K562 (cell line): ENCODE measurements around the gene SLC25A33. TPM values are rescaled to one million over a fixed set of nuclear protein-coding genes. Genes with fewer than 3 reads are reported as not detected.

Source experiments
- ATAC-seq: fragments of 200-7000 bp; cut with Tn5 transposase; 3 replicates; pipeline ENCODE4 v1.9.1; 2020; ENCODE audit warnings: moderate library complexity
- BruUV-seq: library from RNA; stranded (reverse); fragments of 400-500 nt; replicated peaks from 2 replicates; lab custom pipeline; 2021; lab: Mats Ljungman, UMichigan
- CTCF ChIA-PET: fragments of 300-600 bp; formaldehyde crosslinking; extraction: SDS; loops from one replicate; lab custom pipeline; 2021; ENCODE audit warnings: low intra/inter-chr PET ratio; lab: Yijun Ruan, JAX
- POLR2A ChIA-PET: fragments of 300-600, 350-650 bp; sonication (Branson Sonifier 250); formaldehyde crosslinking; extraction: SDS; loops from one replicate; lab custom pipeline; 2021; ENCODE audit warnings: antibody characterized with exemption, inconsistent platforms; lab: Yijun Ruan, JAX
- DNase-seq, 4 experiments: peaks; one replicate each; pipeline versions ENCODE4 v3.0.0 to v3.0.0-alpha.2; 2011 to 2018; ENCODE audit warnings: low spot score in 3 of 4, mixed read lengths in 3 of 4; ENCODE audit errors: extremely low read depth in 1 of 4
- FAIRE-seq: peaks from 2 replicates; lab custom pipeline; 2011; peaks lifted over from hg19 to GRCh38; lab: Jason Lieb, UNC
- H2AFZ ChIP-seq: 2 replicates; pipeline ENCODE4 v1.6.0; 2011; ENCODE audit warnings: low read depth, low read length, control low read depth, inconsistent platforms
- H3K27ac ChIP-seq: fragments of 200-600 bp; 3 replicates; pipeline ENCODE4 v1.8.0; 2011; ENCODE audit warnings: low read depth, mild to moderate bottlenecking, control low read depth, inconsistent platforms, low read length, moderate library complexity, mixed read lengths; ENCODE audit errors: extremely low read depth
- H3K27me3 ChIP-seq, 2 experiments: fragments of 300-600 bp in 1 of 2; 2 replicates in 1 of 2; 3 replicates in 1 of 2; pipeline versions ENCODE4 v1.6.0 to v1.8.0; 2011; ENCODE audit warnings: inconsistent platforms in 2 of 2, low read length in 2 of 2, mild to moderate bottlenecking in 1 of 2, mixed read lengths in 1 of 2, moderate library complexity in 1 of 2; ENCODE audit not compliant: control insufficient read depth in 2 of 2, insufficient read depth in 2 of 2
- H3K36me3 ChIP-seq: fragments of 300-600 bp; 3 replicates; pipeline ENCODE4 v1.8.0; 2011; ENCODE audit warnings: mild to moderate bottlenecking, low read length, inconsistent platforms; ENCODE audit not compliant: control insufficient read depth, insufficient read depth
- H3K4me1 ChIP-seq, 2 experiments: fragments of 200-600 bp in 1 of 2; replicated peaks in 1 of 2; 2 replicates in 1 of 2; 3 replicates in 1 of 2; pipeline versions ENCODE4 v1.5.1 to v1.8.0; 2011; ENCODE audit warnings: inconsistent platforms in 2 of 2, low read length in 2 of 2, mild to moderate bottlenecking in 1 of 2, mixed read lengths in 1 of 2, moderate library complexity in 1 of 2; ENCODE audit not compliant: control insufficient read depth in 2 of 2, insufficient read depth in 2 of 2
- H3K4me2 ChIP-seq: 2 replicates; pipeline ENCODE4 v1.6.1; 2011; ENCODE audit warnings: low read length, control low read depth, inconsistent platforms, mixed read lengths; ENCODE audit not compliant: insufficient read depth
- H3K4me3 ChIP-seq: fragments of 200-600 bp; sonication (generic), shearing (Covaris generic); 2 replicates; pipeline ENCODE4 v1.5.1; 2016; ENCODE audit warnings: control low read depth, inconsistent platforms
- H3K79me2 ChIP-seq: fragments of 200-600 bp; 3 replicates; pipeline ENCODE4 v1.8.0; 2011; ENCODE audit warnings: low read length, inconsistent platforms; ENCODE audit not compliant: control insufficient read depth, insufficient read depth
- H3K9ac ChIP-seq, 2 experiments: 2 replicates each; pipeline versions ENCODE4 v1.6.0 to v1.6.1; 2011; ENCODE audit warnings: low read depth in 2 of 2, low read length in 2 of 2, control low read depth in 1 of 2, inconsistent platforms in 1 of 2, mild to moderate bottlenecking in 1 of 2, mixed read lengths in 1 of 2; ENCODE audit not compliant: insufficient read depth in 1 of 2
- H3K9me1 ChIP-seq: one replicate; pipeline ENCODE4 v1.6.0; 2011; ENCODE audit warnings: inconsistent platforms, mild to moderate bottlenecking, low read length, moderate library complexity; ENCODE audit not compliant: control insufficient read depth, insufficient read depth
- H3K9me3 ChIP-seq: replicated peaks from 2 replicates; pipeline ENCODE4 v1.5.1; 2011; ENCODE audit warnings: low read depth, low read length, inconsistent platforms; ENCODE audit not compliant: control insufficient read depth, insufficient read depth
- H4K20me1 ChIP-seq: replicated peaks from 2 replicates; pipeline ENCODE4 v1.6.1; 2011; ENCODE audit warnings: low read length, inconsistent platforms, mixed read lengths; ENCODE audit not compliant: control insufficient read depth, insufficient read depth
- CHD1 ChIP-seq: fragments of 200-600 bp; sonication (generic); IDR thresholded peaks from one replicate; pipeline ENCODE4 v1.6.1; 2012; ENCODE audit warnings: mild to moderate bottlenecking, moderate library complexity, low read length, inconsistent platforms
- FOXK2 ChIP-seq, 2 experiments: fragments of 450-650 bp; IDR thresholded peaks in 1 of 2; conservative IDR thresholded peaks in 1 of 2; 2 replicates each; pipeline ENCODE4 v1.6.1; 2016; ENCODE audit warnings: low read depth in 2 of 2, mild to moderate bottlenecking in 1 of 2
- GATAD2A ChIP-seq: fragments of 450-650 bp; IDR thresholded peaks from 2 replicates; pipeline ENCODE4 v1.6.1; 2017
- HDAC1 ChIP-seq, 2 experiments: fragments of 450-650 bp; IDR thresholded peaks; 2 replicates each; pipeline ENCODE4 v1.6.1; 2016 to 2017; ENCODE audit warnings: inconsistent platforms in 1 of 2, mild to moderate bottlenecking in 1 of 2, moderate library complexity in 1 of 2
- POLR2G ChIP-seq: fragments of 200-400 bp; formaldehyde crosslinking; IDR thresholded peaks from 2 replicates; pipeline ENCODE4 v1.6.1; 2017; ENCODE audit warnings: low read depth, mild to moderate bottlenecking, antibody characterized with exemption, low read length, moderate library complexity
- RBM22 ChIP-seq: fragments of 200-400 bp; formaldehyde crosslinking; IDR thresholded peaks from 2 replicates; pipeline ENCODE4 v1.6.1; 2018; ENCODE audit warnings: low read length, low read depth; ENCODE audit not compliant: poor library complexity, severe bottlenecking
- SUPT5H ChIP-seq: fragments of 450-650 bp; IDR thresholded peaks from 2 replicates; pipeline ENCODE4 v1.6.1; 2016
- TEAD2 ChIP-seq: fragments of 450-650 bp; IDR thresholded peaks from 2 replicates; pipeline ENCODE4 v1.6.1; 2016; ENCODE audit warnings: missing genetic modification characterization, control low read depth, missing compliant biosample characterization
- TFAM ChIP-seq: fragments of 250-450 bp; sonication (Bioruptor Pico); conservative IDR thresholded peaks from 2 replicates; pipeline ENCODE4 v1.5.0; 2021; ENCODE audit warnings: mild to moderate bottlenecking, moderate library complexity
- WGBS: fragments of 100-300 bp; shearing (Covaris generic); methylation state at CpG from one replicate; pipeline ENCODE4 v1.1.6; 2016; ENCODE audit warnings: low coverage, mixed read lengths; ENCODE audit not compliant: insufficient coverage; ENCODE audit errors: missing lambda C conversion rate; 5-methylcytosine and 5-hydroxymethylcytosine counted together
- in situ Hi-C: fragments of 300-500 bp; cut with MboI; formaldehyde crosslinking; loops from 4 replicates; pipeline ENCODE4 v1.15.0; 2018; ENCODE audit warnings: inconsistent platforms, mixed read lengths
- intact Hi-C: fragments of 100-400 bp; cut with micrococcal nuclease; formaldehyde crosslinking; loops from 2 replicates; pipeline ENCODE4 v1.14.2; 2022
- polyA plus RNA-seq, 8 experiments: library from polyadenylated mRNA; depleted of rRNA in 4 of 8; stranded (reverse) in 5 of 8; unstranded in 3 of 8; fragments of >200 nt; fragmentation: Nextera tagmentation in 2 of 8; fragmentation: Illumina TruSeq in 1 of 8; extraction: Ambion mirVana in 2 of 8; extraction: Trizol in 1 of 8; gene quantifications; 2 replicates each; pipeline versions ENCODE4 v1.2.1 to v1.2.3, GENCODE V29; 2011 to 2014; ENCODE audit warnings: inconsistent platforms in 1 of 8, missing spikeins in 1 of 8
- total RNA-seq, 7 experiments: library from RNA; depleted of rRNA in 6 of 7; stranded (reverse); fragments of >200 nt in 6 of 7; fragmentation: Illumina TruSeq in 2 of 7; extraction: Trizol in 2 of 7; gene quantifications; 2 replicates each; pipeline versions ENCODE4 v1.2.1 to v1.2.3, GENCODE V29; 2011 to 2021; ENCODE audit warnings: low replicate concordance in 1 of 7

SLC25A33 gene
- total and polyA plus RNA-seq, 9 of the 15 experiments (the other 6 are each of a cell fraction or from before 2014, with no cell fraction given) = 3.2 to 23.5 (median 17.5) TPM

GRCh38 chr1:9602794-9603167 is 63.5 kb downstream of the SLC25A33 start:
- Histone ChIP-seq H3K27ac (no peak overlapping the region), H3K9me1 (peaks cover 3% of the 10 kb centered on the region), H3K4me2 (no peak overlapping the region), H3K79me2 (no peaks in the 10 kb centered on the region), H4K20me1 (peaks cover 3% of the 10 kb centered on the region; the same call in 1 of the 2 replicates), H3K36me3 (peaks cover 92% of the 10 kb centered on the region; the same call in 2 of the 3 replicates), H2AFZ (no peak overlapping the region), H3K4me3 (no peak overlapping the region), H3K9ac (peak overlapping the region in 1 of 2 experiments; percentile 24; a peak in 1 of 4 replicates)
- FAIRE-seq = no peak
- POLR2A ChIA-PET = interaction anchor here (0.5 to 2.2 kb wide), 4 partner anchors 9 to 79 kb away, joined by 3 to 6 read pairs (median 3); no protein-coding TSS in a partner anchor
- WGBS = 93% methylated on average over 9 of the region's 9 CpGs
- DNase-seq = no peak
- TF ChIP-seq GATAD2A = no peak
- no peak for TF ChIP-seq HDAC1 (IDR thresholded peaks at IDR 0.05)
- 0 out of 2 replicates have a peak, but pooled peaks have one; percentile 6 for TF ChIP-seq POLR2G
- TF ChIP-seq TFAM (CRISPR knock-in tag) = no peak
- TF ChIP-seq TEAD2 (tag) = no peak
- no peak for TF ChIP-seq FOXK2 (conservative IDR thresholded peaks at IDR 0.05 in 1 of 2, IDR thresholded peaks at IDR 0.05 in 1 of 2; ENCODE audit: low read depth in 2 of 2)
- TF ChIP-seq SUPT5H = no peak
- peak; percentile 38 for TF ChIP-seq RBM22
- TF ChIP-seq CHD1 = no peak
- TF ChIP-seq, all 486 proteins: peak for 2
- Histone ChIP-seq H3K4me1 (peaks cover 0 to 13% of the 10 kb centered on the region in 2 experiments; a peak in 1 of 5 replicates), H3K9me3 (no peaks in the 10 kb centered on the region), H3K27me3 (no peaks in the 10 kb centered on the region)
- intact Hi-C loops (no loop called here), in situ Hi-C loops (no loop called here)
- CTCF ChIA-PET = interaction anchor here (0.5 kb wide), 1 partner anchor 24 kb away, joined by 5 read pairs; no protein-coding TSS in a partner anchor
- no TSS peak for BruUV-seq
- no peak for ATAC-seq
